Activated T-cell treated with anti-CD3 and anti-CD28 coated beads, Interleukin-2, amount 50 U/mL, for 4 hours (primary cell): ENCODE data around the gene PDE4B. TPM values are rescaled to one million over a fixed set of nuclear protein-coding genes. Genes with fewer than 3 reads are reported as not detected.

Source experiments
- ATAC-seq, 2 donors: fragments of 200-7000 bp; cut with Tn5 transposase; one replicate each; pipeline ENCODE4 v1.10.0; 2021
- DNase-seq: peaks from one replicate; pipeline ENCODE4 v3.0.0-alpha.2; 2020
- H3K27me3 Mint-ChIP-seq: one replicate; pipeline ENCODE4 v1.8.0; 2021; ENCODE audit warnings: low read depth, mixed read lengths
- H3K36me3 Mint-ChIP-seq: one replicate; pipeline ENCODE4 v1.8.0; 2022; ENCODE audit warnings: mixed read lengths; ENCODE audit not compliant: insufficient read depth
- H3K4me1 Mint-ChIP-seq: one replicate; pipeline ENCODE4 v1.8.0; 2021; ENCODE audit warnings: low read depth, mixed read lengths
- H3K4me3 Mint-ChIP-seq: one replicate; pipeline ENCODE4 v1.8.0; 2021; ENCODE audit warnings: mild to moderate bottlenecking, moderate library complexity, mixed read lengths
- H3K9me3 Mint-ChIP-seq: one replicate; pipeline ENCODE4 v1.8.0; 2021; ENCODE audit warnings: mixed read lengths
- total RNA-seq, 3 donors: library from RNA; stranded (reverse); gene quantifications; one replicate each; pipeline ENCODE4 v1.2.1, GENCODE V29; 2021

PDE4B gene
- total RNA-seq, 3 donors from 2014 or later = 18.8 to 31.5 (median 20.8) TPM

DNA sequence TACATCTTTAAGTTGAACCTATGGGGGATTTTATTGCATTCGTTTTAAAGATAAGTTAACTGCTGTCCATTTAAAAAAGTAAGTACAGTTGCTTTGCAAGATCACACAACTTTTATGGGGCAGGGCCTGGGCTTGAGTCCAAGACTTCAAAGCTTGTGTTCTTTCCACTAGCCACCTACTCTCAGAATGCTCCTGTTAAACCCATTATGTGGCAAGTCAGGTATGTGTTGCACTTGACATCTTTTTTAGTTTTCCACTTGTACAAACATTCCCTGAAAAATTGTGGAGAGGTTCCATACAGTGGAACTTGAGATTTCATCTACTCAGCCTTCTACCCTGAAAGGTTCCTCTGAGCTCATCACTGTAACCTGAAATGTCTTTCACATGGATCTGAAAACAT is 505.8 kb downstream of the PDE4B start:
- peaks cover 53% of the 10 kb centered on the region for H3K4me1 Mint-ChIP-seq
- DNase-seq (no peak), ATAC-seq (no peak)
- H3K36me3 Mint-ChIP-seq = no peaks in the 10 kb centered on the region
- H3K4me3 Mint-ChIP-seq = no peak overlapping the region
- no peaks in the 10 kb centered on the region for H3K9me3 Mint-ChIP-seq
- no peaks in the 10 kb centered on the region for H3K27me3 Mint-ChIP-seq

DNA sequence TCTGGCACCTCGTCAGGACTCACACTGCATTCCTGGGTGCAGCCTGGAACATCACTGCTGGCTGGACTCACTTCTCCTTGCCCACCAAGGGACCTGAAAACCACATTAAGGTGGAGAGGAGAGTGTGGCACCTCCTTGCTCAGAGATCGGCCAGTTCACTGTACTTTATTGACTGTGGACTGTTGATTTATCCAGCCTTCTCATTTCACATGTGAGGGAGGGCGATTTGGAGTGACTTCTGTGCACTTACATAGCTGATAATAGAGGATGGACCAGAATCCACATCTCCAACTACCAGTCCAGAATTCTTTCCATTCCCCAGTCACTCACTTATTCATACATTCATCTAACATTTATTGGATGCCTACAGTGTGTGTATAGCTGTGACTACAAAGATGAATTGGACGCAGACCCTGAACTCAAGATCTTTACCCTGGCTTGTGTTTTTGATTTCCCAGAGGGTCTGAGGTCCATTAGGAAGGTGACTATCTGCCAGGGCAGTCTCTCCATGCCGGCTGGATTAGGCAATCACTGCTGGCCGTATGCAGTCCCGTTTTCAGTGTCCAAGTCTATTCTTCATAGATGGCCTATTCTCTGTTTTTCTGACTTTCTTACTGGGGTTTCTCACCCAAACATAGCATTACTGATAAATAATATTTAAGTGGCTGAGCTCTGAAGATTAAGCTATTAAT is 507.7 kb downstream of the PDE4B start:
- no peaks in the 10 kb centered on the region for H3K27me3 Mint-ChIP-seq
- H3K36me3 Mint-ChIP-seq = no peaks in the 10 kb centered on the region
- H3K4me1 Mint-ChIP-seq = peaks cover 46% of the 10 kb centered on the region
- no peaks in the 10 kb centered on the region for H3K9me3 Mint-ChIP-seq
- DNase-seq (no peak), ATAC-seq (no peak)
- peak overlapping the region; percentile 71 for H3K4me3 Mint-ChIP-seq

DNA sequence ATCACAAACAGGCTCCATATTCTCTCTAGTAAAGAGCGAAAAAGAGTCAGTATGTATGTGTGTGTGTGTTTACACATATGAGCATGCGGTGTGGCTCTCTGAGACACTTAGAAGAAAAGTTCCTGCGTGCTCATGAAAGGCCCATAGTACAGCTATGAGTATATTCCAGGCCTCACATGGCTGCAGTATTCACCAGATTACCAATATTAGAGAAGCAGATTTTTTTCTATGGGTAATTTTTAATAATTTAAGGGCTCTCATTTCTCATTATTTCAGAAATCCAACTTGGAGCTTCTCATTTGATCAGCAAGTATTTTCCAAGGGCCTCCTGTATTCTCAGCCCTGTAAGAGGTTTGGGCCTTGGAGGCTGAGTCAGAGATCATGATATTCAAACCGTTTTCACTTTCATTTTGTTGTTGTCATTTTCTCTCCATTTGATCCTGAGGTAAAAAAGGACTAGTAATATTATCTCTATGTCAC is 508.3 kb downstream of the PDE4B start:
- peak overlapping the region; percentile 71 for H3K4me3 Mint-ChIP-seq
- no peaks in the 10 kb centered on the region for H3K36me3 Mint-ChIP-seq
- peak; percentile 10 for DNase-seq
- H3K27me3 Mint-ChIP-seq = no peaks in the 10 kb centered on the region
- H3K9me3 Mint-ChIP-seq = no peaks in the 10 kb centered on the region
- peaks cover 41% of the 10 kb centered on the region for H3K4me1 Mint-ChIP-seq
- ATAC-seq = peak; percentile 89 to 91

DNA sequence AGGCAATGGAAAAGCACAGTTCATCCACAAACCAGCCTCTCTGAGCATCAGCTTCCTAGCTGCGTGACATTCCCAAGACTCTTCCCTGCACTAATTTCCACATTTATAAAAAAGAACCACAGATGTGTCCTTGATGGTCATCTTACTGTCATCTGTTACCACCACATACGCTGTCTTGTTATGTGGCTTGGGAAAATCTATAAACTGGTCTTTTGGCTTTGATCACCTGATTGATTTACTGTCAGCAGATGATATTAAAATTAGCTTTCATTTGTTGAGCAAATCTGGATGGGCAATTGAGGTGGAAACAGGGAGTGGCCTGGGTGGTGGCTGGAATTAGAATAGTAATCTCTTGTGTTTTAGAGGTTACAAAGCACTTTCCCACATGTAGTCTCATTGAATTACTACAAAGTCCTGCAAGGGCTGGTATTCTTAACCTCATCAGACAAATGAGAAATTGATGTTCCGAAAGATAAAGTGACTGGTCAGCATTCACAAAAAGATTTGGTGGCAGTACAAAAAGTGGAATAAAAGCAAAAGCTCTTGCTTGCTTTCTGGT is 509.6 kb downstream of the PDE4B start:
- no peaks in the 10 kb centered on the region for H3K36me3 Mint-ChIP-seq
- ATAC-seq (no peak), DNase-seq (no peak)
- H3K27me3 Mint-ChIP-seq = no peaks in the 10 kb centered on the region
- H3K4me1 Mint-ChIP-seq = peaks cover 39% of the 10 kb centered on the region
- H3K4me3 Mint-ChIP-seq = no peak overlapping the region
- H3K9me3 Mint-ChIP-seq = no peaks in the 10 kb centered on the region

DNA sequence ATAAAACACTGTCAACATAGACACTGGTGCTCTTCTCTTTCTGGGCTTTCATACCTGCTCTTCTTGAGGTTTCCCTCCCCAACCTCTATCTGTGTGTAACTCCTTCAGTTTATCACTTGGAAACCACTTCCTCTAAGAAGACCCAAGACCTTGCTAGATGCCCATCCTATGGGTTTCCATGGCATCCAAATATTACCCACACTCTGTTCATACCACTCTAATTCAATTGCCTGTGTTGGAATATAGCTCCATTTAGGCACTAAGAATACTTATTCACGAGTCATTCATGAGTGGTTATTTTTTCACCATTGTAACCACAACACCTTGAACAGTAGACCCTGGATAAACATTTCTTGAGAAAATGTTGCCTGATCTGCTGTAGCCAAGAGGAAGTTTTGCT is 510.1 kb downstream of the PDE4B start:
- no peak overlapping the region for H3K4me3 Mint-ChIP-seq
- H3K9me3 Mint-ChIP-seq = no peaks in the 10 kb centered on the region
- DNase-seq = no peak
- no peaks in the 10 kb centered on the region for H3K36me3 Mint-ChIP-seq
- peaks cover 39% of the 10 kb centered on the region for H3K4me1 Mint-ChIP-seq
- H3K27me3 Mint-ChIP-seq = no peaks in the 10 kb centered on the region
- ATAC-seq = no peak

DNA sequence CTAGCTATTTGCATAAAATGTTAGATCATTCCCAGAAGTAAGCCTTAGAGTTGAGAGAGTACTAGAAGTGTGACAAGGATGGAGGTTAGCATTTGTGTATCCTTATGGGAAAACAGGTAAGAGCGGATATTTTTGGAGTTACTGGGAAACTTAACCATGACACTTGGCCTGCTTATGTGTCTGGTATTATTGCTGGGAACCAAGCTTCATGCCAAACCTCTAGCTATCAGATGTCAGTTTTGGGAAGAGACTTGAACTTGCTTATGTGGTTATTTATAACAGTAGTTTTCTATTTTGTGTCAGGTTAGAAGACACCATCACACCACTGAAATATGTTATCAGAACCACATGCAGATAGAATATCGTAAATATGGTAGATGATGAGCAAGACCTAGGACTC is 511.0 kb downstream of the PDE4B start:
- no peak overlapping the region for H3K4me3 Mint-ChIP-seq
- ATAC-seq (no peak), DNase-seq (no peak)
- no peaks in the 10 kb centered on the region for H3K27me3 Mint-ChIP-seq
- H3K9me3 Mint-ChIP-seq = no peaks in the 10 kb centered on the region
- peaks cover 35% of the 10 kb centered on the region for H3K4me1 Mint-ChIP-seq
- no peaks in the 10 kb centered on the region for H3K36me3 Mint-ChIP-seq

DNA sequence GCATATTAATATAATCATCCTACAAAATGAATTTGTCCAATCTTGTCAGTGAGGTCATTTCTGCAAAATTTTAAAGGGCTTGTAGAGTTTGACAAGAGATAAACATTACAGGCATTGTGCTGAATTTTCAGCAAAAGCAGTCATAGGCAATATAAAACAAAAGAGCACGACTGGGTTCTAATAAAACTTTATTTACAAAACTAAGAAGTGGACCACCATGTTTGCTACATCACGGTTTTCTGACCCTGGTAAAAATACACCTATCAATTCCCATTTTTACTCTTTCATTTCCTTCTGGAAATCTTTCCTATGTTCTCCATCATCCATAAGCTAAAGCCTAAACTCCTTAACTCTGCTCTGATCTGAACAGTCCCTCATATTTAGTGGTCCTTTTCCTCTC is 511.4 kb downstream of the PDE4B start:
- Mint-ChIP-seq H3K4me3 (no peak overlapping the region), H3K36me3 (no peaks in the 10 kb centered on the region), H3K27me3 (no peaks in the 10 kb centered on the region), H3K9me3 (no peaks in the 10 kb centered on the region), H3K4me1 (peaks cover 35% of the 10 kb centered on the region)
- no peak for DNase-seq
- no peak for ATAC-seq

DNA sequence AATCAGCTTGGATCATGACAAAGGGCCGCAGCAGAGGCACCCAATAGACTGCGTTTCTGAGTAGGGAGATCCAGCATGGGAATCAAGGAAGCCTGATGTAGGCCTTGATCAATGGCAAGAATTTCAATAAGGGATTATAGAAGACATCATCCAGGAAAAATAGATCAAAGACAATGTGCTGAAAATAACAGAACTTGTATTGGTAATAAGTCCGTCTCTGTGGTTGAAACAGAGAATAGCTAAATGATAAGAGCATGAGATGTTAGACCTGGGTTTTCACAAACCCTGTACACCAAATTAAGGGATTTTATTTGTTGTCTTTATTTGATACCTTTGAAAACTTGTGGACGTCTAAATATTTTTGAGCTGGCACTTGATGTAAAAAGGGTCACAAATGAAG is 513.2 kb downstream of the PDE4B start:
- Mint-ChIP-seq H3K9me3 (no peaks in the 10 kb centered on the region), H3K36me3 (no peaks in the 10 kb centered on the region), H3K27me3 (no peaks in the 10 kb centered on the region), H3K4me1 (peaks cover 24% of the 10 kb centered on the region), H3K4me3 (no peak overlapping the region)
- ATAC-seq (no peak), DNase-seq (no peak)

DNA sequence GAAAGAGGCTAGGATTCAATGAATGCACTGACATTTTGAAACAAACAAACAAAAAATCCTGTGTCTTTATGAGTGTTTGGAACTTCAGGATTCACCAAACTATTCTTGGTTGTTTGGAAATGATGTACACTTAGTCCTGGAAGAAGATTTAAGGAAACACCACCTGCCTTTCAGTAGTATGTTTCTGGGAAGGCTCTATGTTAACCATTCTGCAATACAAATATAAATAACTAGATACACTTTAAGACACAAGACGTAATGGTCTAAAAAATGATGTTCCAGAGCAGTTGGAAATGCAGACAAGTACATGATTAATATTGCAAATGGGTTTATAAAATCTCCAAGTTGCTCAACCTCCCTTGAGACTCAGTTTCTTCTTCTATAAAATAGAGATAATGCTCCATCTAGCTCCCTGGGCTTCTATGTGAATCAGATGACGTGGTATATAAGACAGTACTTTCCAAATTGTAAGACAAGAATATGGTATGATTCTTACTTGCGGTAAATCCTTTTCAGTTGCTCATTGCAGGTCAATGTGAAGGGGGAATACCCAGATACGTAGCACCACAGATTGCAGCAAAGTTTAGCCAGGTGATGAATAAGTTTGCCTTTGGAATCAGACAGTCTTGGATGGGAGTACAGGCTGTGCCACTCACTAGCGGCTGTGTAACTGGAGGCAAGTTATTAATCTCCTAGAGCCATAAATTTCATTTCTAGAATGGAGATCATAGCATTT is 516.5 kb downstream of the PDE4B start:
- DNase-seq = no peak
- no peak overlapping the region for H3K4me3 Mint-ChIP-seq
- H3K9me3 Mint-ChIP-seq = no peaks in the 10 kb centered on the region
- no peak for ATAC-seq
- no peaks in the 10 kb centered on the region for H3K4me1 Mint-ChIP-seq
- no peaks in the 10 kb centered on the region for H3K36me3 Mint-ChIP-seq
- H3K27me3 Mint-ChIP-seq = no peaks in the 10 kb centered on the region

DNA sequence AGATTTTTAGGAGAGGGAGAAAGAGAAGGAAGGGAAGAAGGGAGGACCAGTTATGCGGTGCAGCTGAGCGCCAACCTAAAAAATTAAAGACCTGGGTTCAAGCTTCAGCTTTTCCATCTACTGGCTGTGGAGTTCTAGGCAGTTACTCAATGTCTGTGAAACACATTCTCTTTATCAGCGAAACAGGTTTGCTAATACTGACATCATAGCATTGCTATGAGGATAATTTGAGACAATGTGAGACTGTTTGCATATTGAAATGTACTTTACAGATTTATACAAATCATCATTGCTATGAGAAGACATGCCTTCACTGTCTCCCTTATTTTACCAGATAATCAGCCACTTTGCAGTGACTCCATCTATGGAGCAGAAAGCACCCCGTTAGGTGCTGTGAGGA is 518.4 kb downstream of the PDE4B start:
- H3K36me3 Mint-ChIP-seq = no peaks in the 10 kb centered on the region
- H3K9me3 Mint-ChIP-seq = no peaks in the 10 kb centered on the region
- H3K4me1 Mint-ChIP-seq = peaks cover 3% of the 10 kb centered on the region
- H3K27me3 Mint-ChIP-seq = no peaks in the 10 kb centered on the region
- no peak overlapping the region for H3K4me3 Mint-ChIP-seq
- ATAC-seq (no peak), DNase-seq (no peak)

DNA sequence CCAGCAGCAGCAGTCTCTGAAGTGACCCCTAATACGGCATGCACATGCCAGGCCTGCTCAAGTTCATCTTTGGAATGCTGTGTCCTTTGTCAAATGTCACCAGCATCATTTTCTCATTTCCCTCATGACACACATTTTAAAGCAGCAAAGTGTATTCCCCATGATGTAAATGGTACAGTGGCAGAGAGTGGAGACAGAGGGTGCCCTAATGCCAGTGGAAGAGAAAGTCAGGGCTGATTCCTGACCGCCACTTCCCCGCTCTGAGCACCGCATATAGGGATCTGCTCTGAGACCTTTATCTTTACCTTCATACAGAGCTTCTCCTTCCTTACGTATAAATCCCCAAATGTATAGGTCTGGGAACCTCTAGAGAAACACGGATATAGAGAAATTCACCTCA is 518.9 kb downstream of the PDE4B start:
- Mint-ChIP-seq H3K4me3 (no peak overlapping the region), H3K27me3 (no peaks in the 10 kb centered on the region), H3K36me3 (no peaks in the 10 kb centered on the region), H3K4me1 (peaks cover 6% of the 10 kb centered on the region), H3K9me3 (no peaks in the 10 kb centered on the region)
- DNase-seq (no peak), ATAC-seq (no peak)

DNA sequence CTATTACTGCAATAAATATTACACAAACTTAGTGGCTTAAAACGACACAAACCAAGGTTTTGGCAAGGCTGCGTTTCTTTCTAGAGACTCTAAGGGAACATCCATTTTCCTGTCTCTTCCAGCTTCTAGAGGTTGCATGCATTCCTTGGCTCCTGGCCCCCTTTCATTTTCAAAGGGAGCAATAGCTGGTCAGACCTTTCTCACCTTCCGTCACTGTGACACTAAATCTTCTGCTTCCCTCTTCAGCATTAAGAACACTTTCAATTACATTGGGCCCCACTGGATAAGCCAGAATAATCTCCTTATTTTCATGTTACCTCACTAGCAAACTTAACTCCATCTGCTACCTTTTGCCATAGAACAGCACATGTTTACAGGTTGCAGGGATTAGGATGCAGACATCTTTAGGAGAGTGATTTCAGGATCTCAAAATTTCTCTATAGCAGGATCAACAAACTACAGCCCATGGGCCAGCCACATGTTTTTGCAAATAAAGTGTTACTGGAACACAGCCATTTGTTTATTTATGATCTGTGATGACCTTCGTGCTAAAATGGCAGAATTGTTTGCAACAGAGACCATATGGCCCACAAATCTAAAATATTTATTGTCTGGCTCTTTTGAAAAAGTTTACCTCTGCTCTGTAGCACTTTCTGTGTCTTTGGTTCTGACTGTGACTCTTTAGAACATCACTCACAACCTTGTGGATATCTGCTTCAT is 519.7 kb downstream of the PDE4B start:
- Mint-ChIP-seq H3K4me1 (peaks cover 7% of the 10 kb centered on the region), H3K4me3 (no peak overlapping the region), H3K9me3 (no peaks in the 10 kb centered on the region), H3K36me3 (no peaks in the 10 kb centered on the region), H3K27me3 (no peaks in the 10 kb centered on the region)
- DNase-seq (no peak), ATAC-seq (no peak)

DNA sequence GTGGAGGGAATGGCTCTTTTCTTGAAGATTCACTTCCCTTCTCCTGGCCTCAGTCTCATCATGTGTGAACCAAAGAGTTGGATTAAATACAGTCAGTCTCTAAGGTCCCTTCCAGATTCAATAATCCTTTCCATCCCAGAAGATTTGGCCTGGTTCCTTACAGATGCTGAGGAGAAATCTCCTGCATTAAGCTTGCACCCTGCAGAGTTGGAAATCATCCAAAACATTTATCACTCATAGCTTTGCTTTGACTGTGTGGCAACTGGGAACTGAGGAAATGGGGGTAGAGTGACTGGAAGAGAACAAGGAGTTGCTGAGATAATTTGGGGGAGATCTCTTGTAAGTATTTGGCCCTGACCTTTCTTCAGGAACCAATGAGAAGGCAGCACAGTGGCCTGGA is 520.7 kb downstream of the PDE4B start:
- peaks cover 7% of the 10 kb centered on the region for H3K4me1 Mint-ChIP-seq
- no peaks in the 10 kb centered on the region for H3K27me3 Mint-ChIP-seq
- no peak for ATAC-seq
- no peaks in the 10 kb centered on the region for H3K36me3 Mint-ChIP-seq
- DNase-seq = no peak
- no peaks in the 10 kb centered on the region for H3K9me3 Mint-ChIP-seq
- no peak overlapping the region for H3K4me3 Mint-ChIP-seq

DNA sequence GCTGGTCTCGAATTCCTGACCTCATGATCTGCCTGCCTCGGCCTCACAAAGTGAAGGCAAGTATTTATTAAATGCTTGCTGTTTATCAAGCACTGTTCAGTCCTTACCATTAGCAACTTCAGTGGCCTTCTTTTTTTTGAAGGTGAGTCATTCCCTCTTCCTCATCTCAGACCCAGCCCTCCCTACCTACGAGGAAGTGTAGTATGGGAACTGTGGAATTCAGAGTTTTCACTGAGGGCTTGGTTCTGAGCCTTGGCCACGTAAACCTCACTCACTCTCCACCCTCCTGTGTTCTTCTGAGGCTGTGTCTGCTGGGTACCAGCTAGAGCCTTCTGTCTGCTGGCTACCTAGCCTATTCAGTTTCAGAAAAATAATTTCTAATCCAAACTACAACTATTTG is 523.0 kb downstream of the PDE4B start:
- Mint-ChIP-seq H3K4me1 (peaks cover 7% of the 10 kb centered on the region), H3K9me3 (no peaks in the 10 kb centered on the region), H3K4me3 (no peak overlapping the region), H3K27me3 (no peaks in the 10 kb centered on the region), H3K36me3 (no peaks in the 10 kb centered on the region)
- DNase-seq = no peak
- ATAC-seq = no peak
